HG02759 (cell line): Measurements from ENCODE around the gene RBM20.
"Not testable (repeated sequence)": the region's sequence is repeated elsewhere in the genome, so short reads cannot be mapped to it uniquely, and the experiment has no call there.

Experiments
- ATAC-seq: cut with Tn5 transposase; IDR thresholded peaks from one replicate; pipeline ENCODE4 v1.9.1; 2021; ENCODE audit warnings: mild to moderate bottlenecking, moderate library complexity; ENCODE audit not compliant: unreplicated experiment

RBM20 gene

GRCh38 chr10:110758898-110759297 lies 114.8 kb downstream of the RBM20 start:
- no peak for ATAC-seq

GRCh38 chr10:110759523-110759922 lies 115.4 kb downstream of the RBM20 start:
- ATAC-seq: no peak

GRCh38 chr10:110762109-110762848 lies 118.1 kb downstream of the RBM20 start:
- ATAC-seq: no peak

- no peak for ATAC-seq
These were observed 118.7 kb downstream of the RBM20 start for GRCh38 chr10:110762849-110763211.

- ATAC-seq: no peak
These were observed 120.2 kb downstream of the RBM20 start for GRCh38 chr10:110764378-110764777.

GRCh38 chr10:110764793-110765512 lies 120.8 kb downstream of the RBM20 start:
- ATAC-seq: no peak

GRCh38 chr10:110765513-110766319 lies 121.6 kb downstream of the RBM20 start:
- no peak for ATAC-seq

GRCh38 chr10:110767601-110768000 lies 123.5 kb downstream of the RBM20 start:
- not testable (repeated sequence) for ATAC-seq

GRCh38 chr10:110770243-110770642 lies 126.1 kb downstream of the RBM20 start:
- no peak for ATAC-seq

GRCh38 chr10:110771486-110771885 lies 127.3 kb downstream of the RBM20 start:
- no peak for ATAC-seq

- no peak for ATAC-seq
These were observed 127.9 kb downstream of the RBM20 start for GRCh38 chr10:110771991-110772390.

- no peak for ATAC-seq
These were observed 128.4 kb downstream of the RBM20 start for GRCh38 chr10:110772454-110773025.

- ATAC-seq: no peak
These were observed 129.5 kb downstream of the RBM20 start for GRCh38 chr10:110773693-110774068.

GRCh38 chr10:110774069-110775019 lies 130.2 kb downstream of the RBM20 start:
- peak; percentile 97 for ATAC-seq

- no peak for ATAC-seq
These were observed 130.9 kb downstream of the RBM20 start for GRCh38 chr10:110775020-110775375.

- no peak for ATAC-seq
These were observed 131.3 kb downstream of the RBM20 start for GRCh38 chr10:110775406-110775805.

- no peak for ATAC-seq
These were observed 132.9 kb downstream of the RBM20 start for GRCh38 chr10:110777017-110777416.

- no peak for ATAC-seq
These were observed 133.5 kb downstream of the RBM20 start for GRCh38 chr10:110777661-110778060.

- ATAC-seq: no peak
These were observed 134.1 kb downstream of the RBM20 start for GRCh38 chr10:110778211-110778610.

GRCh38 chr10:110779489-110779888 lies 135.4 kb downstream of the RBM20 start:
- no peak for ATAC-seq
